Skeletal muscle satellite cell (primary cell): ENCODE results near the gene DCTPP1.

ENCODE experiments used
- H3K27me3 ChIP-seq: 2 replicates; pipeline ENCODE4 v1.7.0; 2013; ENCODE audit warnings: low read length; ENCODE audit not compliant: control insufficient read depth, insufficient read depth
- H3K36me3 ChIP-seq: 2 replicates; pipeline ENCODE4 v1.7.0; 2013; ENCODE audit warnings: mild to moderate bottlenecking, control low read depth, low read length; ENCODE audit not compliant: insufficient read depth
- H3K4me1 ChIP-seq: 2 replicates; pipeline ENCODE4 v1.7.0; 2013; ENCODE audit warnings: low read length; ENCODE audit not compliant: control insufficient read depth, insufficient read depth
- H3K4me2 ChIP-seq: 2 replicates; pipeline ENCODE4 v1.7.0; 2013; ENCODE audit warnings: mild to moderate bottlenecking, low read length
- H3K4me3 ChIP-seq: 2 replicates; pipeline ENCODE4 v1.7.0; 2013; ENCODE audit warnings: low read length
- H3K9ac ChIP-seq: 2 replicates; pipeline ENCODE4 v1.7.0; 2013; ENCODE audit warnings: mild to moderate bottlenecking, low read depth, low read length, moderate library complexity
- H3K9me3 ChIP-seq: replicated peaks from 2 replicates; pipeline ENCODE4 v1.7.0; 2013; ENCODE audit warnings: mild to moderate bottlenecking, control low read depth, low read length

Gene DCTPP1

GRCh38 chr16:30395155-30395991 is 34.5 kb downstream of the DCTPP1 start, which contains the start of gene ZNF48:
Gene ZNF48, plus strand, starts transcription at chr16:30395420. Its CDS starts 375 bp downstream, at chr16:30395795.
- H3K9ac ChIP-seq: peak within 1 kb of the TSS; percentile 88
- peak within 1 kb of the TSS; percentile 92 for H3K4me2 ChIP-seq
- peak within 1 kb of the TSS; percentile 90 for H3K4me3 ChIP-seq
- H3K9me3 ChIP-seq: no peaks in the 10 kb centered on the region
- H3K4me1 ChIP-seq: peaks cover 21% of the 10 kb centered on the region
- no peaks in the 10 kb centered on the region for H3K27me3 ChIP-seq
- H3K36me3 ChIP-seq: peaks cover 16% of the 10 kb centered on the region

- Histone ChIP-seq H3K27me3 (no peaks in the 10 kb centered on the region), H3K9ac (peak overlapping the region; percentile 88), H3K4me1 (peaks cover 14% of the 10 kb centered on the region), H3K9me3 (no peaks in the 10 kb centered on the region), H3K36me3 (peaks cover 16% of the 10 kb centered on the region), H3K4me3 (peak overlapping the region; percentile 90), H3K4me2 (peak overlapping the region; percentile 92)
Measured at GRCh38 chr16:30394592-30395154, 35.2 kb downstream of the DCTPP1 start.

- no peak overlapping the region for H3K4me3 ChIP-seq
- H3K27me3 ChIP-seq: no peaks in the 10 kb centered on the region
- H3K9ac ChIP-seq: no peak overlapping the region
- no peaks in the 10 kb centered on the region for H3K9me3 ChIP-seq
- peaks cover 5% of the 10 kb centered on the region for H3K4me1 ChIP-seq
- H3K36me3 ChIP-seq: no peaks in the 10 kb centered on the region
- no peak overlapping the region for H3K4me2 ChIP-seq
Measured at GRCh38 chr16:30383521-30383920, 46.3 kb downstream of the DCTPP1 start.

- peaks cover 12% of the 10 kb centered on the region for H3K4me1 ChIP-seq
- H3K4me2 ChIP-seq: no peak within 1 kb of the TSS
- no peak within 1 kb of the TSS for H3K4me3 ChIP-seq
- no peaks in the 10 kb centered on the region for H3K36me3 ChIP-seq
- no peaks in the 10 kb centered on the region for H3K27me3 ChIP-seq
- no peaks in the 10 kb centered on the region for H3K9me3 ChIP-seq
- H3K9ac ChIP-seq: no peak within 1 kb of the TSS
Measured at GRCh38 chr16:30382111-30382881, 47.5 kb downstream of the DCTPP1 start, which contains the start of gene SEPTIN1. Gene SEPTIN1, minus strand, starts transcription at chr16:30382561. Its CDS starts 19 bp downstream, at chr16:30382542.

GRCh38 chr16:30381291-30382041 is 48.4 kb downstream of the DCTPP1 start:
- peaks cover 17% of the 10 kb centered on the region for H3K4me1 ChIP-seq
- no peak overlapping the region for H3K4me2 ChIP-seq
- H3K9ac ChIP-seq: no peak overlapping the region
- H3K27me3 ChIP-seq: no peaks in the 10 kb centered on the region
- no peaks in the 10 kb centered on the region for H3K9me3 ChIP-seq
- no peaks in the 10 kb centered on the region for H3K36me3 ChIP-seq
- H3K4me3 ChIP-seq: no peak overlapping the region

- H3K4me3 ChIP-seq: no peak overlapping the region
- no peaks in the 10 kb centered on the region for H3K36me3 ChIP-seq
- H3K4me2 ChIP-seq: no peak overlapping the region
- peaks cover 17% of the 10 kb centered on the region for H3K4me1 ChIP-seq
- no peak overlapping the region for H3K9ac ChIP-seq
- no peaks in the 10 kb centered on the region for H3K27me3 ChIP-seq
- H3K9me3 ChIP-seq: no peaks in the 10 kb centered on the region
Measured at GRCh38 chr16:30380803-30381208, 49.0 kb downstream of the DCTPP1 start.

GRCh38 chr16:30380072-30380802 is 49.6 kb downstream of the DCTPP1 start:
- no peaks in the 10 kb centered on the region for H3K27me3 ChIP-seq
- no peaks in the 10 kb centered on the region for H3K36me3 ChIP-seq
- no peak overlapping the region for H3K4me2 ChIP-seq
- H3K9me3 ChIP-seq: no peaks in the 10 kb centered on the region
- peaks cover 17% of the 10 kb centered on the region for H3K4me1 ChIP-seq
- no peak overlapping the region for H3K9ac ChIP-seq
- no peak overlapping the region for H3K4me3 ChIP-seq

- no peaks in the 10 kb centered on the region for H3K36me3 ChIP-seq
- no peaks in the 10 kb centered on the region for H3K9me3 ChIP-seq
- H3K4me2 ChIP-seq: peak overlapping the region; percentile 100
- peak overlapping the region; percentile 92 for H3K4me3 ChIP-seq
- no peaks in the 10 kb centered on the region for H3K27me3 ChIP-seq
- H3K9ac ChIP-seq: peak overlapping the region; percentile 87
- peaks cover 17% of the 10 kb centered on the region for H3K4me1 ChIP-seq
Measured at GRCh38 chr16:30379158-30379783, 50.6 kb downstream of the DCTPP1 start.

GRCh38 chr16:30378236-30379157 is 51.3 kb downstream of the DCTPP1 start:
- Histone ChIP-seq H3K4me3 (peak overlapping the region; percentile 92), H3K9me3 (no peaks in the 10 kb centered on the region), H3K9ac (peak overlapping the region; percentile 98), H3K4me2 (peak overlapping the region; percentile 100), H3K4me1 (peaks cover 17% of the 10 kb centered on the region), H3K27me3 (no peaks in the 10 kb centered on the region), H3K36me3 (no peaks in the 10 kb centered on the region)
